Limb (tissue), 2 donors: ENCODE results near the gene EML6.
"Not testable (repeated sequence)": the region's sequence is repeated elsewhere in the genome, so short reads cannot be mapped to it uniquely, and the experiment has no call there.

Experiments
- DNase-seq, 2 donors: peaks; one replicate each; pipeline ENCODE4 v3.0.0-alpha.2; 2016; ENCODE audit errors: extremely low spot score in 2 of 2

EML6 gene

DNA sequence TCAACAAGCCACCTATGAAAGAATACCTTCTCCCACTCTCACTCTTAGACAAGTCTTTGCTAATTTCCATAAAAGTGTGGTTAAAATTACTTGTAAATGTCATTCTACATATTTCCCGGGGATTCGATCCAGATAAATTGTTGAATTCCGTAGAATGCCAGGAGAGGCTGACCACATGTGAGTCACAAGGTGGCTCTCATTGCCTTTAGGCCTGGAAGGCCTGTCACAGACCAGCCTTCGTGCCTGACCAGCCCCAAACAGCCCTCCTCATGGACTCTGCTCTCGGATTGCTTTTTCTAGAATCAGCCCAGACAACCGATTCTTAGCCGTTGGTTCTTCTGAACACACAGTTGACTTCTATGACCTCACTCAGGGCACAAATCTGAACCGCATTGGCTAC lies 240.8 kb downstream of the EML6 start:
- no peak for DNase-seq

DNA sequence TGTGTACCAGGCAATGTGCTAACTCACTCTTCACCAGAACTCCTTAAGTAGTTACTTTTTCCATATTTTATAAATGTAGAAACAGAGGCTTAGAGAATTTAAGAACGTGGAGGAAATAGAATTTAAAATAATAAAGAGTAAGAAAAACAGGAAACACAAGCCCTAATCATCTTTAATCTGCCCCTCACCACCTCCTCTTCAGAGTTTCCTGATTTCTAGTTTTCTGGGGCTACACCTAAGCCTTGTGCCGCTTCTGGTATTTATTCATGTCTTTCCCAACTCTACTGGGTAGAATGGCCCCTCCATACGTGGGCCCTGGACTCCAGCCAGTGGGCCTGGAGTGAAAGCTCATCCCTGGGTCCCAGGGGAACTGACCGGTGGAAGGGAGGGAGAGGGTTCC lies 241.4 kb downstream of the EML6 start:
- DNase-seq = no peak

DNA sequence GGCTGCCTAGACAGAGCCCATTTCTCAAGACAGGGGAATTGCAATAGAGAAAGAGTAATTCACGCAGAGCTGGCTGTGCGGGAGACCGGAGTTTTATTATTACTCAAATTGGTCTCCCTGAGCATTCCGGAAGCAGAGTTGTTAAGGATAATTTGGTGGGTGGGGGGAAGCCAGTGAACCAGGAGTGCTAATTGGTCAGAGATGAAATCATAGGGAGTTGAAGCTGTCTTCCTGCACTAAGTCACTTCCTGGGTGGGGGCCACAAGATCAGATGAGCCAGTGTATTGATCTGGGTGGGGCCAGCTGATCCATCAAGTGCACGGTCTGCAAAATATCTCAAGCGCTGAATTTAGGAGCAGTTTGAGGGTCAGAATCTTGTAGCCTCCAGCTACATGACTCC lies 242.0 kb downstream of the EML6 start:
- no peak for DNase-seq

DNA sequence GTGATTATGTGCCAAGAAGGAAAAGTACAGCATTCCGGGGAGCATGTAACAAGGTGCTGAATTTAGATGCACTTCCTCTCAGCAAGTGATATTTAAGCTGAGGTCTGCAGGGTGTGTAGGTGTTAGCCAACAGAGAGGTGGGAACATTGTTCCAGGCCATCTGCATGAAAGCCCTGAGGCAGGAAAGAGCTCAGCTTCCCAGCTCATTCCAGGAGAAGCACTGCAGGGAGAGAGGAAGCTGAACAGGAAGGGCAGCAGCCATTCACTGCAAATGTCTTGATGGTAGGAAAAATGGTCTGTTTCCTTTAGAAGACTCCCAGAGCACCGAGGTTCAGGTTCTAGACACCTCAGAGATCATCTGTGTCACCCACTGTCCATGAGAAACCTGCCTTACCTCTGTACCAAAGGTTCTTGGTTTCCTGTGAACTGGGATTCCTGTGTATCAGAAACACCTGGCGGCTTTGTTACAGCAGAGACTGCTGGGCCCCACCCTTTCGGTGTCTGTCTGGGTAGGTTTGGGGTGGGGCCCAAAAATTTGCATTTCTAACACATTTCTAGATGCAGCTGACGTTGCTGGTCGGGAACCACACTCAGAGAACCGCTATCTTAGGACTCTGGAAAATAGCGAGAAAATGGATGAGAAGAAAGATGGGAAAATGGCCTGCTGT lies 242.8 kb downstream of the EML6 start:
- no peak for DNase-seq

DNA sequence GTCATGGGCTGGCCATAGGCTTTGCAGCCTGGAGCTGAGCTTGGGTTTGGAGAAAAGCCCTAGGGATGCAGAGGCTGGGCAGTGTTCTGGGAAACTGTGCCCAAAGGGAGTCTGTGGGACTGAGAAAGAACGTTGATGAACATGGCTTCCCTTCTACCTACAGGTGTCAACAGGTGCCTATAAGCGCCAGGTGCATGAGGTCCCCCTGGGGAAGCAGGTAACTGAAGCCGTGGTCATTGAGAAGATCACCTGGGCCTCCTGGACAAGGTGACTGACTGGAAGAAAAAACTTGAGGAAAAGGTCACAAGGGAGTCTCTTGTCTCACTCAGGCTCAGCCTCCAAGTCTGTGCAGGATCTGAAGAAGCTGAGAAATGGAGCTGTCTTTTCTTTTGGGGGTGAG lies 243.4 kb downstream of the EML6 start:
- no peak for DNase-seq

DNA sequence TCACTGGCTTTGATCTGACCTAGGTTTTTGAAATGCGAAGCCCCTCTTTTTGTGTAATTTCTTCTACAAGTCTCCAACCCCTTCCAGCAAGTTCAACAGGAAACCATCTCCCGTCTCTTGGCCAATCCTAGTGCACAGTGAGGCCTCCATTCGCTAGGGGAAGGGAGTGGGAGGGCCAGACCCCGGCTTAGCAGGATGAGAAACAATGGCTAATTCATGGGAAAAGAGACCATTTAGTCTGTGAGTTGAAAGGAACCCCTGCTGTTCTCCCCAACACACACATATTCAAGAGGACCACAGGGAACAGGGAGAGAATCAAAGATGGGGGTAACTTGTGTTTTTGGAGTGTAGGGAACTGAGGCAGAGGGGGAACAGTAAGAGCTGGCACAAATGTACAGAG lies 243.8 kb downstream of the EML6 start:
- no peak for DNase-seq

DNA sequence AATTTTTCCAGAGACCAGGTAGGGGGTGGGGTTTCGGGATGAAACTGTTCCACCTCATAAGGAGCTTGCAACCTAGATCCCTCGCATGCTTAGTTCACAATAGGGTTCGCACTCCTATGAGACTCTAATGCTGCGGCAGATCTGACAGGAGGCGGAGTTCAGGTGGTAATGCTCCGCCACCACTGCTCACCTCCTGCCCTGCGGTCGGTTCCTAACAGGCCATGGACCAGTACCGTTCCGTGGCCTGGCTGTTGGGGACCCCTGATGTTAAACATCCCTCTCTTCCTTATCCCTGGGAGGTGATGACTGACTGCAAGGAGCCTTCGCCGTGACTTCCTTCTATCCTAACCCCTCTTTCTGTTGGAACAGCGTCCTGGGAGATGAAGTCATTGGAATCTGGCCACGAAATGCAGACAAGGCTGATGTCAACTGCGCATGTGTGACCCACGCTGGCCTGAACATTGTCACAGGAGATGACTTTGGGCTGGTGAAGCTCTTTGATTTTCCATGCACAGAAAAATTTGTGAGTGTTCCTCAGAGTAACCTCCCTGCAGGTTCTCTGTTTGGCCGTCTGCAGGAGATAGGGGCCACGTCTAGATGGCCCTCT lies 244.4 kb downstream of the EML6 start:
- DNase-seq = no peak

DNA sequence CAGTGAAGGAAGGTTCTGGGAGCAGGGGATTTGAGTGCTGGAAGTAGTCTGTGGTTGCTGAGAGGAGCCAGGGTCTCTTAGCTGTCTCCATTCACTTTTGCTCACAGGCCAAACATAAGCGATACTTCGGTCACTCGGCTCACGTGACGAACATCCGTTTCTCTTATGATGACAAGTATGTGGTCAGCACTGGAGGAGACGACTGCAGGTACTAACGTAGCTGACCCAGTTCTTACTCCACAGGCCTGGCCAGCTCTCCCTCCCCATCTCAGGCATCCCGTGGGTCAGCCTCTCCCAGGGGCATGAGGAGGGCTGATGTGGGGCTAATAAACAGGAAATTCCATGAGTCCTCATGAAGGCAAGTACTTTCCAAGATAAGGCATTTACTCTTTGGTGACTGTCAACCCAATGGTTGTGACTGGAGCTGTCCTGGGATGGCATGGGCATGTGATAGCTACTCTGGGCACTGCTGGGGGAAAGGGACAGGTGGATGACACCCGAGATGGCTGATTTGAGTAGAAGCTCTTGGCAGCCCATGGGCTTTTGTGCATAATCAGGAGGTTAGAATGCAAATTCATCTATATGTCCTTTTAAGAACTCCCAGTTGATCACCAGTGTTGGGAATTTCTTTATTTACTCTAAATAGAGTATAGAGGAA lies 245.2 kb downstream of the EML6 start:
- no peak for DNase-seq

DNA sequence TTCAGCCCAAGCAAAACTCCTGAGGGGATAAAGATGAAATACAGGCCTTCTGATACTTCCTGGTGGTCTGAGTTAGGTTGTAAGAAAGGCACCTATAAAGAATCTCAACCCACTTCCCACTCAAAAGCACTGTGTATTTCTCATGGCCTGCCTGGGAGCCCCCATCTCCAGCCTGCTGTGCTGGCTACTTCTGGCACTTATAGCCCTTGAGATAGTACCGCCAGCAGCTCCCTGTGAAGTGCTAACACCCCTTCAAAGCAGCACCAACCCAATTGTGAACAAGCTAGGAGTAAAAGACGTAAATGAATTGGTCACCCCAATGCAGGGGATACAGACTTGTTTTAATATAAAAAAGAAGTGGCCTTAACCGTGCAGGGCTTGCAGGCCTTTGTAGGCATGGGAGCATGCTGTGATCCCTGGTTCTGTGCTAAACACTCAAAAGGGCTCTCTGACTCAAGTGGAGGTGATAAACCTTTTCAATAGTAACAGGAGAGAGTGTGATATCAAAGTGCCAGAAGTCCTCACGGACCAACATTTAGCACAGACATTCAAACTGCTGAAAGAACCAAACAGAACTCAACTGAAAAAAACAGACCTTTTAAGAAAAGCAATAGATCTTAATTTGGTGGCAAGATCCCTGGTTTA lies 246.0 kb downstream of the EML6 start:
- no peak for DNase-seq

DNA sequence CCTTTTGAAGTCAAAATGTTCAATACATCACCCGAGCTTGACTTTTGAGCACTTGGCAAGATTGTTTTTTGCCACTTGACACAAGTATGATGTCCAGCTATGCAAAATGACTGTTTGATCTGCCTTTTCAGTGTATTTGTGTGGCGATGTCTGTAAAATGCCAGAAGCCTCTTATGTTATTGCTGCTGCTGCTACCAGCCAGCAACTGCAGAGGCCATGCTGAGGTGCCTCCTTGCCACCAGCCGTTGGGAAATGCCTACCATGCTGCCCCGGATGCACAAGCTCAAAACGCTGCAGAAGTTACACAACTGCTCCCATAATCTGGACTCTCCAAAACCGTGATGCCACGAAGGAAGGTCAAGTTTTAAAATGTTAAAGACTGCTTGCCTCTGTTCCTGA lies 246.5 kb downstream of the EML6 start:
- DNase-seq = no peak

DNA sequence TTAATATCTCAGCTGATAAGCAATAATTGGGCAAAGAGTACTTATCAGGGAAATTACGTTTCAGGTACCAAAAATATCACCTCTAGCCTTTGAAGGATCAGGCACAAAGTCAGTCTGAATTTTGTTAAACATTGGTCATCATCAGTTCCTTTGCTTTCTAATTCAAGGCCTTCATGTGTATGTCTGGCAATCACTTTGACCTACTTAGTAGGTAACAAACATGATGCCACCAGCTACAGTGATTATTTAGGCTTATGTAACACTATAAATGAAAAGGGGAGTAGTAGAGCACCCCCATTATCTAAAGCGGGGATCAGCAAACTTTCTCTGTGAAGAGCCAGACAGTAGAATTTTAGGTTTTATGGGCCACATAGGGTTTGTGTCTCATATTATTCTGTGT lies 251.7 kb downstream of the EML6 start:
- no peak for DNase-seq

DNA sequence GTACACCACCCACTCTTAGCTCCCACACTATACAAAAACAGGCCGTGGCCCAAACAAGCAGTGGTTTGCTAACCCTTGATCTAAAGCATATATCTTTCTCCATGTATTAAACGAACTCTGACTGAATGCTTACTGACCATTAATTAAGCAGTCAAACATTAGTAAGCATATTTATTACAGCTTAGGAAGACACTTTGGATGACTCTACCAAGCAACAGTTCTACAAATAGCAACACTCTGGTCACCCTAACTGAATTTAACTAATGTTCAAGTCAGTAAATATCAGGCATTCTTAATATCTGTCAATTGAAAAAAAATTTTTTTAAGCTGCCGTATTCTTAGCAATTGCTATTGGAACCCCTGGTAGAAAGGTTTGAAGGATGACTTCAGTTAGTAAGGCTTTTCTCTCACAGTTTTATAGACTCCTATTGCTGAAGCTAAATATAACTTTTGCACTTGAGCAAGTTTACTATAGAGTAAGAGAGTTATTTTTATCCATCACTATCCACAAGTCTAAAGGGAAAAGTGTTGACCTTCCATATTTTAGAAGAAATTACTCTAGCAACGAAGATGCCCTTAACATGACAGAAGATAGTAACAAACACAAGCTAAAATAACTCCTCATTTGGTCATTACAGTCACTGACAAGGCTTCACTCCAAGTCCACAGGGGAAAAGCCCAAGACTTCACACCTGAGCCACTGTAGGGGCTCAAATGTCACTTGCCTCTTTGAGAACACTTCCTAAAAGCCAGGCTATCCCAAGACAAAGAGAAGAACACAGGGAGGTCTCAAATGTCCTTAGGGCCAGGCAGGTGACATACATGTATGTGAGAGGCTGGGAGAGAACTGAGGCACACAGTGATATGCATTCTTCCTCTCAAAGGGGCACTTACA lies 252.4 kb downstream of the EML6 start:
- no peak for DNase-seq

DNA sequence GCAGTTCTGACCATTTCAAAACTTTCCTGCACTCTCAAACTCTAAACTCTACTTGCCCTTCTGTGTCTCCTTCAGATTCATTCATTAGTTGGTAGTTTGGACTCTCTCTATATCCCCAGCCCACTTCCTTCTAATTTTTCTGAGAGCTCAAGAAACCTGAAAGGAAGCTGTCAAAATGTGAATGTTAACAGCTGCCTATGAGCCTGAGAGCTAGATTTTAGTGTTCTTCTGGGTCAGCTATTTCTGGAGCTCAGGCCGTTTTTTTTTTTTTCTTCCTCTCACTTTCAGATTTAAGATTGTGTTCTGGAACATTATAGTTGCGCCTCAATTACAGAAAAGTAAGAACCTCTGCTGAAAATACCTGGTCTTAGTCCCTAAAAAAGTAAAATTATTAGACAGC lies 253.7 kb downstream of the EML6 start:
- no peak for DNase-seq

DNA sequence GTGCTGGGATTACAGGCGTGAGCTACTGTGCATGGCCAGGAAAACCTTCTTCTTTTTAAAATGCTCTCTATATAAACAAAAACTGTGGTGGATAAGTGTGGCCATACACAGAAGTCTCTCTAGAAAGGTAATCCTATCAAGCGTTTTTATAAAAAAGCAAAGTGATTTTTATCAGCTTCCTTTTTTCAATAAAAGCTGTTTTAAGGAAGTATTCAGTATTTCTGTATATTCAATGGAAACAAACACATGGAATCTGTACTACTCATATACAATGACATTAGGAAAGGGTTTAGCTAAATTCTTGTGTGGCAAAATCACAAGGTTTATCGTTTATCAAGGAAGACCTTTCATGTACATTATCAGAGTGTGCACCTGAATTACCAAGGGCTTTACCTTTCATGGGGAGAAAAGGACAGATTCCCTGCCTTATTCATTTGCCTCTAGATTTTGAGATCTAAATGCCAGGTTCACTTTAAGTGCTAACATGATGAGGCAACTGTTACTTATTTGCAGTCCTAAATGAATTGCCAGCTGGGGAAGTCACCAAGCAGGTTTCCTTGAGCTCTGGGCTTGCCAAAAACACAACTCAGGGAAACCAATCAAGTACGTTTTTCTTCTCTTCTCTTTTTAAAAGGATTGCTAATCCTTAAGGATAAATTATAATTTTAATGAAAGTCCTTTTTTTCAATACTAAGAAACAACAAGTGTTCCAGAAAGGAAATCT lies 256.0 kb downstream of the EML6 start:
- no peak for DNase-seq

DNA sequence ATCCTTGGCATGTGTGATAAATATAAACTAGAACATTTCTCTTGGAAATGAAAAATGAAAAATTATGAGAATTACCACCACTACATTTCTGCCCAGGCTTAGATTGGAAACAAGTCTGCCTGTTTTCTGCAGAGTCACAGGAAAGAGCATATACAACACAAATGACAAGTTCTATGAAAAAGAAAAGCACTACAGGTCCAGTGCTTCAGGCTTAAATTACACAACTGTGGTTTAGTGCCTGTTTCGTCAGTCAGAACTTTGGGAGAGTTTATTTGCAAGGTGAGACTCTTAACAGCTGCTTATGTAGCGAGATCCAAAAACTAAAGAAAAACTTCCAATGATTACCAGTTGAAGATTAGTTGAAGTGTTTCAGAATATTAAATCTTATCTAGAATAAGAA lies 257.9 kb downstream of the EML6 start:
- DNase-seq = no peak

DNA sequence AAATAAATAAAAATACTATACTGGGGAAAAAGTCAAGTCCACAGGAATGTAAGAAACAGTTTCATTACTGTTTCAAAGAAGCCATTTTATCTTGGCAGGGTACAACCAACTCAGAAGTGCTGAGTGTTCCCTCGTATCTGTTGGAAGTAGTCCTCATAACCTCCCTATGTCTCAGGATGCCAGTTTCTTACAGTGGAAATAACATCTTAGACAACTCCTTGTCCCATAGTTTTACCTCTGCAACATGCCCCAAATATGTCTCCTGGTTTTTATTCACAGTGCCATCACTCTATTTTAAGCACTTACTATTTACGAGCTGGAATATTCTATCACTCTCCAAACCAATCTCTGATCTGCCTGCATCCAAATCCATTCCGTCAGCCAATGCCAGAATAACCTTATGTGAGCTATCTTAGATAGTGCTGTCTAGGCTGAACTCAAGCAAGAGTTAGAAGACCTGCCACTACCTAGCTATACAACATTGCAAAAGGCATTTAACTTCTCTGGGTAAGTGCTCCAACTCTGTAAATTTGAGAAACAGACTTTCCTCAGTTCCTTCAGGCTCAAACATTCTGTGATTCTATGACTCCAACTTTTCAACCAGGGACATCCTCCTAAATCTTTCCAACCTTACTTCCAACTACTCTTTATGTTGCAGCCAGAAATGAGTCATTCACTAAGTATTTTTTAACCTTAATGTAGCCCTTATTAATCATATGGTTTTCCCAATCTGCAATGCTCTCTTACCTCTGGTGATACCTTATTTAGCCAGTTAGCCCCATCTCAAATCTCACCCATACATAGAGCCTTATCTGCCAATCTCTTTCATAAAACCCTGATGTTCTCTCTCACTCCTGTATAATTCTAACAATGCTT lies 260.1 kb downstream of the EML6 start:
- no peak for DNase-seq

DNA sequence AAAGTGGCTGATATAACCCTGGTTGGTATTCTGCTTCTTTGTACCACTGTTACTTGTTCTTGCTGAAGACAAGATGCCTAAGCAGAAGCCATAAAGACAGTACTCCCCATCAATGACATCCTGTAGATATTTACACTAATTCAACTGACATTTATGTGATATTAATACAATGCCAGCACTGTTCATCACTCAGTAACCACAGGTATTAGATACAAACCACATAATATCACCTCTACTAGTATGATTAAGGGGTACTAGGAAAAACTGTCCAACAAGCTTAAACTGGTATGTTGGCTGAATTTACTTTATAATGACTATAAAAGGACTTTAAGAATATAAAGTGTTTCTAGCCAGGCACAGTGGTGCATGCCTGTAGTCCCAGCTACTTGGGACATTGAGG lies 261.0 kb downstream of the EML6 start:
- no peak for DNase-seq

DNA sequence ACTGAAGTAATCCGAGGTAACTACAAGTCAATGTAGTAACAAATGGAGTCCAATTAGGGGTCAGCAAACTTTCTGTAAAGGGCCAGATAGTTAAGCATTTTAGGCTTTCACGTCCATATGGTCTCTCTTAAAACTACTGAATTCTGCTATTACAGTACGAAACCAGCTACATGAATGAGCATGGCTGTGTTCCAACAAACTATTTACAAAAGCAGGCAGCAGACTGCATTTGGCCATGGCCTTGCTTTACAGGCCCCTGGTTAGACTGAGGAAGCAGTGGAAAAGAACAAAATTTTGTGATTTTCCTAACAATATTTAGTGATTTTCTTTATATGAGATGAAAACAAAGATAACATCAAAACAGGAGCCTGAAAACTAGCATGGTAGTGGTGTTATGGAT lies 262.8 kb downstream of the EML6 start:
- no peak for DNase-seq

DNA sequence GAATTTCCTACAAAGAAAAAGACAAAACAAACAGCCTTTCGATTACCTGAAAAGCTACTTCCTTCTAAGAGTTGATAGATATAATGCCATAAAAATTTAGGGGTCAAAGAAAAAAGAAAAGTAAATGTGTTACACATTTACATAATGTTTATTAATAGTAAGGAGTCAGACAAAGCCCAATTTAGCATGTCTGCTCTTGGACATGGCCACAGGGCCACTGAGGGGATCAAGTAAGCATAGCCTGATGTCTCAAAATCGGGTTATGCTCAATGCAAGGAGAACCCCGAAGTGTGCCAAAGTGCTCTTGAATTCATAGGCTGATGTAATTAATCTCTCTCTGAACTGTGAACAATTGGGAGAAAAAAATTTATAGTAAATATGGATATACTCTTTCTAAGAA lies 265.1 kb downstream of the EML6 start:
- DNase-seq = no peak

DNA sequence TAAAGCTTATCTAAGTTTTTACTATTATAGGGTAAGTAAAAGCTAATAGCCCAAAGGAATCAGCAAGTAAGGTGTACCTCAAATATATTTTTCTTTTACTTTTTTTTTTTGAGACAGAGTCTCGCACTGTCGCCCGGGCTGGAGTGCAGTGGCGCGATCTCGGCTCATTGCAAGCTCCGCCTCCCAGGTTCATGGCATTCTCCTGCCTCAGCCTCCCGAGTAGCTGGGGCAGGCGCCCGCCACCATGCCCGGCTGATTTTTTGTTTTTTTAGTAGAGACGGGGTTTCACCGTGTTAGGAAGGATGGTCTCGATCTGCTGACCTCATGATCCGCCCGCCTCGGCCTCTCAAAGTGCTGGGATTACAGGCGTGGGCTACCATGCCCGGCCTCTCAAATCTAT lies 267.2 kb downstream of the EML6 start:
- DNase-seq = not testable (repeated sequence)
